CD4-positive, alpha-beta T cell (primary cell): ENCODE measurements around the gene NEK3. TPM values are rescaled to one million over a fixed set of nuclear protein-coding genes. Genes with fewer than 3 reads are reported as not detected.
"Not testable (repeated sequence)": the region's sequence is repeated elsewhere in the genome, so short reads cannot be mapped to it uniquely, and the experiment has no call there.

Experiments
- ATAC-seq: fragments of 200-7000 bp; cut with Tn5 transposase; one replicate; pipeline ENCODE4 v1.10.0; 2022; ENCODE audit warnings: mild to moderate bottlenecking; ENCODE audit not compliant: poor library complexity
- CTCF ChIA-PET: fragments of 350-600 bp; sonication (Branson Sonifier 250); formaldehyde crosslinking; loops from one replicate; lab custom pipeline; 2021; ENCODE audit warnings: antibody characterized with exemption, inconsistent platforms; lab: Charles Lee
- POLR2A ChIA-PET: fragments of 350-600 bp; sonication (Branson Sonifier 250); formaldehyde crosslinking; loops from one replicate; lab custom pipeline; 2021; ENCODE audit warnings: antibody characterized with exemption, inconsistent platforms; lab: Charles Lee
- DNase-seq, 14 experiments: peaks; one replicate each; pipeline ENCODE4 v3.0.0-alpha.2; 2013 to 2020; ENCODE audit warnings: mixed read lengths in 2 of 14
- H3K27ac ChIP-seq, 2 donors: one replicate each; pipeline versions ENCODE4 v1.5.1 to v1.7.0; 2013; ENCODE audit warnings: low read length in 2 of 2, low read depth in 1 of 2, mild to moderate bottlenecking in 1 of 2
- H3K27me3 ChIP-seq, 2 experiments: 1 replicate in 1 of 2; 2 replicates in 1 of 2; pipeline versions ENCODE4 v1.6.1 to v1.7.0; 2013; ENCODE audit warnings: low read length in 2 of 2, control low read depth in 1 of 2, mild to moderate bottlenecking in 1 of 2, moderate library complexity in 1 of 2; ENCODE audit not compliant: insufficient read depth in 2 of 2, control insufficient read depth in 1 of 2
- H3K36me3 ChIP-seq: one replicate; pipeline ENCODE4 v1.6.1; 2013; ENCODE audit warnings: low read length, control low read depth; ENCODE audit not compliant: insufficient read depth
- H3K4me1 ChIP-seq: one replicate; pipeline ENCODE4 v1.6.1; 2013; ENCODE audit warnings: low read length, control low read depth; ENCODE audit not compliant: insufficient read depth
- H3K4me3 ChIP-seq: one replicate; pipeline ENCODE4 v1.5.1; 2013; ENCODE audit warnings: mild to moderate bottlenecking, low read length, moderate library complexity
- H3K9me3 ChIP-seq, 2 experiments: 1 replicate in 1 of 2; 2 replicates in 1 of 2; pipeline versions ENCODE4 v1.6.1 to v1.7.0; 2013; ENCODE audit warnings: low read length in 2 of 2, mild to moderate bottlenecking in 2 of 2, control low read depth in 1 of 2, moderate library complexity in 1 of 2; ENCODE audit not compliant: control insufficient read depth in 1 of 2, insufficient read depth in 1 of 2
- H3K27ac Mint-ChIP-seq: one replicate; pipeline ENCODE4 v1.8.0; 2020; ENCODE audit warnings: mixed read lengths
- H3K27me3 Mint-ChIP-seq: one replicate; pipeline ENCODE4 v1.8.0; 2021; ENCODE audit warnings: mixed read lengths
- H3K36me3 Mint-ChIP-seq: one replicate; pipeline ENCODE4 v1.8.0; 2021; ENCODE audit warnings: low read depth, mixed read lengths
- H3K4me1 Mint-ChIP-seq: one replicate; pipeline ENCODE4 v1.8.0; 2021; ENCODE audit warnings: low read depth, mixed read lengths
- H3K4me3 Mint-ChIP-seq: one replicate; pipeline ENCODE4 v1.8.0; 2020; ENCODE audit warnings: mild to moderate bottlenecking, mixed read lengths
- H3K9me3 Mint-ChIP-seq: one replicate; pipeline ENCODE4 v1.8.0; 2020; ENCODE audit warnings: mixed read lengths
- CTCF ChIP-seq: fragments of 200-600 bp; IDR thresholded peaks from one replicate; pipeline ENCODE4 v1.8.0; 2022; ENCODE audit warnings: antibody characterized with exemption, mild to moderate bottlenecking
- intact Hi-C, 2 experiments: fragments of 100-400 bp; cut with DNase I in 1 of 2; cut with micrococcal nuclease in 1 of 2; formaldehyde crosslinking; loops; one replicate each; pipeline versions ENCODE4 v1.15.1 to v1.9.0; 2023 to 2025; cut with DNase I, micrococcal nuclease
- total RNA-seq, 174 experiments: library from RNA in 2 of 174; stranded (reverse) in 2 of 174; gene quantifications; one replicate each; pipeline ENCODE4 v1.2.3 and lab custom pipeline; 2021 to 2026

NEK3 gene
- total RNA-seq, 2 experiments from 2014 or later = 7.0 TPM

DNA sequence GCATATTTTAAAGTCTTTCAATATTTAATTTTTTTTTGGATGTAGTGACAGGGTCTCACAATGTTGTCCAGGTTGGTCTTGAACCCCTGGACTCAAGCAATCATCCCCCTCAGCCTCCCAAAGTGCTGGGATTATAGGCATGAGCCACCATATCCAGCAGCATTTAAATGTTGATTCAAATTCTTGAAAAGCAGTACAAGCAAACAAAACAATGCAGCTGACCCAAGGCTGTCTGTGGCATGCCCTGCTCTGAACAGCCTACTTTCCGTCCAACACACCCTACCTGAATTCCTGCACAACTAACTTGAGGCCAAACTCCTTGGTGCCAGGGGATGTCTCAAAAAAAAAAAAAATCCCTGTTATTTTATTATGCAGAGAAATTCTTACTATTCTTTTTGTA, 53.6 kb downstream of the NEK3 start:
- H3K4me3 ChIP-seq = no peak overlapping the region
- no peaks in the 10 kb centered on the region for H3K4me1 ChIP-seq
- DNase-seq (no peak), ATAC-seq (no peak)
- TF ChIP-seq CTCF = no peak
- H3K27me3 ChIP-seq = no peaks in the 10 kb centered on the region
- H3K4me3 Mint-ChIP-seq = no peak overlapping the region
- H3K36me3 ChIP-seq = no peaks in the 10 kb centered on the region
- no peaks in the 10 kb centered on the region for H3K9me3 ChIP-seq
- H3K27ac Mint-ChIP-seq = no peak overlapping the region
- CTCF ChIA-PET = no interaction called here
- POLR2A ChIA-PET = no interaction called here
- no peaks in the 10 kb centered on the region for H3K36me3 Mint-ChIP-seq
- peaks cover 5% of the 10 kb centered on the region for H3K27me3 Mint-ChIP-seq
- H3K27ac ChIP-seq = no peak overlapping the region
- no peaks in the 10 kb centered on the region for H3K9me3 Mint-ChIP-seq
- intact Hi-C loops = no loop called here
- H3K4me1 Mint-ChIP-seq = no peaks in the 10 kb centered on the region

DNA sequence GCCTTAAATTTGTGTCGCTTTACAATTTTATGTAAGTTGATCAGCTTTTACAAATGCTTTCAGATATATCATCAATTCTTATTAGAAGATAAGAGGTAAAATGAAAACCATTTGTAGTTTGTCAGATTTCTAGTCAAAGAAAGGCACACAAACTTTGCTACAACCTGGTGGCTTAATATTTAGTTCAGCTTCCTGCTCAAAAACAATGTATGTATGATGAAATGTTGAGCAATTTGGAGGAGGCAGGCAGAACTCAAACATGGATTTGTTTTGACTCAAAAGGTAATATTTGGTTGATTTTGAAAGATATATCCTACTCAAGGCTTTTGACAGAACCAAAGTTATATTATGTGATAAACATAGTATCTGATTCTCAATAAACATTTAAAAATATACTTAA, 54.8 kb downstream of the NEK3 start:
- TF ChIP-seq CTCF = no peak
- ATAC-seq (no peak), DNase-seq (no peak)
- Histone ChIP-seq H3K27me3 (no peaks in the 10 kb centered on the region), H3K27ac (no peak overlapping the region), H3K4me1 (no peaks in the 10 kb centered on the region), H3K9me3 (no peaks in the 10 kb centered on the region), H3K4me3 (no peak overlapping the region), H3K36me3 (no peaks in the 10 kb centered on the region)
- no peaks in the 10 kb centered on the region for H3K9me3 Mint-ChIP-seq
- CTCF ChIA-PET = no interaction called here
- H3K27ac Mint-ChIP-seq = no peak overlapping the region
- H3K4me1 Mint-ChIP-seq = no peaks in the 10 kb centered on the region
- no peaks in the 10 kb centered on the region for H3K36me3 Mint-ChIP-seq
- no peak overlapping the region for H3K4me3 Mint-ChIP-seq
- POLR2A ChIA-PET = no interaction called here
- intact Hi-C loops = no loop called here
- H3K27me3 Mint-ChIP-seq = peaks cover 3% of the 10 kb centered on the region

- H3K4me1 ChIP-seq = no peaks in the 10 kb centered on the region
- H3K9me3 ChIP-seq = no peaks in the 10 kb centered on the region
- Mint-ChIP-seq H3K27ac (no peak overlapping the region), H3K4me3 (no peak overlapping the region), H3K36me3 (no peaks in the 10 kb centered on the region), H3K4me1 (no peaks in the 10 kb centered on the region), H3K27me3 (no peaks in the 10 kb centered on the region), H3K9me3 (no peaks in the 10 kb centered on the region)
- H3K4me3 ChIP-seq = no peak overlapping the region
- H3K27me3 ChIP-seq = no peaks in the 10 kb centered on the region
- H3K36me3 ChIP-seq = no peaks in the 10 kb centered on the region
- ChIA-PET POLR2A (no interaction called here), CTCF (no interaction called here)
- DNase-seq (no peak), ATAC-seq (no peak)
- intact Hi-C loops = no loop called here
- H3K27ac ChIP-seq = no peak overlapping the region
- TF ChIP-seq CTCF = no peak
These were observed 56.0 kb downstream of the NEK3 start for GRCh38 chr13:52103386-52103785.

DNA sequence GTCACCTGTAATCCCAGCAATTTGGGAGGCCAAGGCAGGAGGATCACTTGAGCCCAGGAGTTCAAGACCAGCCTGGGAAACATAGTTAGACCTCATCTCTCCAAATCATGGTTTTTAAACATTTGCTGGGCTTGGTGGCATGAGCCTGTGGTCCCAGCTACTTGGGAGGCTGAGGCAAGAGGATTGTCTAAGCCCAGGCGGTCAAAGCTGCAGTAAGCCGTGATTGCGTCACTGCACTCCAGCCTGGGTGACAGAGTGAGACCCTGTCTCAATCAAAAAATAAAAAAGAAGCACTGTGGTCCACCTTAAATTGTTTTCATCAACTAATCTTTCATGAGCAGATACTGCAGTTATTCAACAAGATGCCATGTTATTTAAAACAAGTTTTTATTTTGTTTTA, 57.0 kb downstream of the NEK3 start:
- H3K27me3 Mint-ChIP-seq, H3K36me3 Mint-ChIP-seq, POLR2A ChIA-PET, H3K27ac ChIP-seq, H3K9me3 ChIP-seq, H3K27me3 ChIP-seq, H3K4me1 ChIP-seq, H3K27ac Mint-ChIP-seq, CTCF ChIA-PET, H3K4me3 ChIP-seq, DNase-seq, H3K36me3 ChIP-seq, H3K4me1 Mint-ChIP-seq, ATAC-seq, H3K9me3 Mint-ChIP-seq, intact Hi-C loops, H3K4me3 Mint-ChIP-seq: not testable (repeated sequence)
